Hematopoietic multipotent progenitor cell treated with erythropoietin and hydrocortisone succinate and interleukin-3 and kit ligand, for 17 days (in vitro differentiated cells): ENCODE data around the gene GRM8.

Experiments used
- DNase-seq: peaks from one replicate; pipeline ENCODE4 v3.0.0-alpha.2; 2015; ENCODE audit warnings: low spot score

GRM8 gene

GRCh38 chr7:126501617-126502016 is 751.1 kb downstream of the GRM8 start:
- DNase-seq, result no peak

GRCh38 chr7:126499481-126499880 is 753.3 kb downstream of the GRM8 start:
- DNase-seq, result no peak

- no peak for DNase-seq
These were observed 757.0 kb downstream of the GRM8 start for GRCh38 chr7:126495733-126496132.

GRCh38 chr7:126495001-126495400 is 757.7 kb downstream of the GRM8 start:
- DNase-seq, result no peak

- DNase-seq, result no peak
These were observed 758.9 kb downstream of the GRM8 start for GRCh38 chr7:126493801-126494200.

- DNase-seq, result no peak
These were observed 762.9 kb downstream of the GRM8 start for GRCh38 chr7:126489874-126490273.

- DNase-seq, result no peak
These were observed 764.9 kb downstream of the GRM8 start for GRCh38 chr7:126487728-126488442.

GRCh38 chr7:126486806-126487205 is 765.9 kb downstream of the GRM8 start:
- no peak for DNase-seq

GRCh38 chr7:126485791-126486190 is 767.0 kb downstream of the GRM8 start:
- DNase-seq, result no peak

GRCh38 chr7:126483972-126484371 is 768.8 kb downstream of the GRM8 start:
- DNase-seq, result no peak

- DNase-seq, result no peak
These were observed 779.9 kb downstream of the GRM8 start for GRCh38 chr7:126472825-126473224.

GRCh38 chr7:126462405-126462804 is 790.3 kb downstream of the GRM8 start:
- DNase-seq, result no peak

GRCh38 chr7:126460664-126461063 is 792.1 kb downstream of the GRM8 start:
- DNase-seq, result no peak

- DNase-seq, result no peak
These were observed 799.6 kb downstream of the GRM8 start for GRCh38 chr7:126453104-126453503.

GRCh38 chr7:126450269-126450671 is 802.5 kb downstream of the GRM8 start:
- no peak for DNase-seq

GRCh38 chr7:126449611-126450268 is 803.0 kb downstream of the GRM8 start:
- no peak for DNase-seq

- no peak for DNase-seq
These were observed 804.8 kb downstream of the GRM8 start for GRCh38 chr7:126447984-126448383.

- no peak for DNase-seq
These were observed 806.8 kb downstream of the GRM8 start for GRCh38 chr7:126445991-126446390.

- no peak for DNase-seq
These were observed 808.8 kb downstream of the GRM8 start for GRCh38 chr7:126443951-126444350.

GRCh38 chr7:126442908-126443307 is 809.8 kb downstream of the GRM8 start:
- DNase-seq, result no peak

GRCh38 chr7:126441745-126442144 is 811.0 kb downstream of the GRM8 start:
- DNase-seq, result no peak

GRCh38 chr7:126440542-126440941 is 812.2 kb downstream of the GRM8 start:
- no peak for DNase-seq

GRCh38 chr7:126436213-126436868 is 816.4 kb downstream of the GRM8 start:
- no peak for DNase-seq
